Adrenal gland (tissue), 5 donors: ENCODE measurements around the gene DACT1.

ENCODE experiments used
- POLR2A ChIP-seq, 2 donors: fragments of 450-650 bp; IDR thresholded peaks; one replicate each; pipeline ENCODE4 v1.6.1; 2017; ENCODE audit warnings: antibody characterized with exemption in 2 of 2, mild to moderate bottlenecking in 2 of 2, moderate library complexity in 1 of 2
- TF ChIP-seq, protein P1 (sequence below), 6 experiments: fragments of 450-650 bp in 4 of 6; fragments of 200-600 bp in 2 of 6; sonication (generic) in 1 of 6; IDR thresholded peaks; 1 replicate in 5 of 6; 2 replicates in 1 of 6; pipeline versions ENCODE4 v1.5.1 to v1.8.0; 2016 to 2021; ENCODE audit warnings: antibody characterized with exemption in 6 of 6, mild to moderate bottlenecking in 2 of 6, moderate library complexity in 1 of 6
- donor health status: DM: no; HTN: no; CAD: no.

DNA sequence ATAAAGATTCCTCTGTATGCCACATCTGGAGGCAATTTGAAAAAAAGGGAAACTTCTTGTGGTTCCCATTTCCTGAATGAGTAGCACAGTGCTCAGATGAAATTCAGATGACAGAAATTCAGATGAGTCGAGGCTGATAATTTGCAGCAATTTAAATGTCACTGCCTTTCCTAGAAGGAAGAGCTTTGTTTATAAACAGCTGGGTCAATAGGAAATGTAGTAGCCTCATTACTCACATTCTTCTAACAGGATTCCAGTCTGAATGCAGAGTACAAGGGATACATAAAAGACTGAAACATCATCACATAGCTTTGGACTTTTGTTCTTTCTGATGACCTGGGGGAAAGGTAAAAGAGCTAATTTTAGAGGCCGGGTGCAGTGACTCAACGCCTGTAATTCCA, 11.3 kb upstream of the DACT1 start:
- TF ChIP-seq, protein P1, sequence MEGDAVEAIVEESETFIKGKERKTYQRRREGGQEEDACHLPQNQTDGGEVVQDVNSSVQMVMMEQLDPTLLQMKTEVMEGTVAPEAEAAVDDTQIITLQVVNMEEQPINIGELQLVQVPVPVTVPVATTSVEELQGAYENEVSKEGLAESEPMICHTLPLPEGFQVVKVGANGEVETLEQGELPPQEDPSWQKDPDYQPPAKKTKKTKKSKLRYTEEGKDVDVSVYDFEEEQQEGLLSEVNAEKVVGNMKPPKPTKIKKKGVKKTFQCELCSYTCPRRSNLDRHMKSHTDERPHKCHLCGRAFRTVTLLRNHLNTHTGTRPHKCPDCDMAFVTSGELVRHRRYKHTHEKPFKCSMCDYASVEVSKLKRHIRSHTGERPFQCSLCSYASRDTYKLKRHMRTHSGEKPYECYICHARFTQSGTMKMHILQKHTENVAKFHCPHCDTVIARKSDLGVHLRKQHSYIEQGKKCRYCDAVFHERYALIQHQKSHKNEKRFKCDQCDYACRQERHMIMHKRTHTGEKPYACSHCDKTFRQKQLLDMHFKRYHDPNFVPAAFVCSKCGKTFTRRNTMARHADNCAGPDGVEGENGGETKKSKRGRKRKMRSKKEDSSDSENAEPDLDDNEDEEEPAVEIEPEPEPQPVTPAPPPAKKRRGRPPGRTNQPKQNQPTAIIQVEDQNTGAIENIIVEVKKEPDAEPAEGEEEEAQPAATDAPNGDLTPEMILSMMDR (IDR thresholded peaks at IDR 0.05): no peak
- TF ChIP-seq POLR2A (IDR thresholded peaks at IDR 0.05): no peak
